HG02571 (cell line): ENCODE results near the gene XCR1.

Experiments used
- ATAC-seq: cut with Tn5 transposase; IDR thresholded peaks from one replicate; pipeline ENCODE4 v1.9.1; 2021; ENCODE audit warnings: mild to moderate bottlenecking, moderate library complexity; ENCODE audit not compliant: unreplicated experiment

XCR1 gene

GRCh38 chr3:45984331-45985312 lies 42.7 kb downstream of the XCR1 start:
- ATAC-seq = no peak

GRCh38 chr3:45983770-45984169 lies 43.5 kb downstream of the XCR1 start:
- ATAC-seq = no peak

GRCh38 chr3:45981346-45982074 lies 45.8 kb downstream of the XCR1 start:
- no peak for ATAC-seq

GRCh38 chr3:45980819-45981218 lies 46.5 kb downstream of the XCR1 start:
- no peak for ATAC-seq

- no peak for ATAC-seq
These were observed 47.0 kb downstream of the XCR1 start for GRCh38 chr3:45980229-45980813.

GRCh38 chr3:45979378-45979777 lies 47.9 kb downstream of the XCR1 start:
- ATAC-seq = no peak

- no peak for ATAC-seq
These were observed 49.1 kb downstream of the XCR1 start for GRCh38 chr3:45978006-45978761.

GRCh38 chr3:45976191-45977091 lies 50.8 kb downstream of the XCR1 start:
- no peak for ATAC-seq

GRCh38 chr3:45975686-45976085 lies 51.6 kb downstream of the XCR1 start:
- ATAC-seq = no peak

- ATAC-seq = no peak
These were observed 52.6 kb downstream of the XCR1 start for GRCh38 chr3:45974686-45975085.

- no peak for ATAC-seq
These were observed 54.5 kb downstream of the XCR1 start for GRCh38 chr3:45972534-45973402.

GRCh38 chr3:45969953-45970352 lies 57.3 kb downstream of the XCR1 start:
- ATAC-seq = no peak

GRCh38 chr3:45969116-45969515 lies 58.2 kb downstream of the XCR1 start:
- ATAC-seq = no peak

- no peak for ATAC-seq
These were observed 58.6 kb downstream of the XCR1 start for GRCh38 chr3:45968706-45969105.

GRCh38 chr3:45968149-45968548 lies 59.1 kb downstream of the XCR1 start:
- no peak for ATAC-seq

GRCh38 chr3:45967724-45968123 lies 59.6 kb downstream of the XCR1 start:
- ATAC-seq = no peak
